GM19455 (cell line): Measurements from ENCODE around the gene MYLK3.
A peak's percentile ranks its signal among the peaks of the same experiment; 100 is the strongest.
"Not testable (repeated sequence)": the region's sequence is repeated elsewhere in the genome, so short reads cannot be mapped to it uniquely, and the experiment has no call there.

Source experiments
- ATAC-seq: cut with Tn5 transposase; IDR thresholded peaks from one replicate; pipeline ENCODE4 v1.9.1; 2021; ENCODE audit not compliant: unreplicated experiment

Gene MYLK3

GRCh38 chr16:46747777-46748651 is at the start of gene MYLK3:
Gene MYLK3, minus strand, starts transcription at chr16:46748344. Its CDS starts 151 bp downstream, at chr16:46748193.
- ATAC-seq: no peak

DNA sequence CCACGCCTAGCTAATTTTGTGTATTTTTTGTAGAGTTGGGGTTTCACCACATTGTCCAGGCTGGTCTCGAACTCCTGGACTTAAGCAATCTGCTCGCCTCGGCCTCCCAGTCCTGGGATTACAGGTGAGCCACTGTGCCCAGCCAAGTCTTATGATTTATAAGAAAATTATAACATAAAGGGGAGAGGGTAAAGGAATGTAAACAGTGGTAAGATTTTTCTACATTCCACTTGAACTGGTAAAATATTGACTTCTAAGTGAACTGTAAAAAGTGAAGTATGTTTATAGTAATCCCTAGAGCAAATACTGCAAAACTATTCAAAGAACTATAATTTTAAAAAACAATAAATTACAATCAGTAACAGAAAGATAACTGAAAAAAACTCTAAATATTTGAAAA is 49.4 kb upstream of the MYLK3 start:
- ATAC-seq: no peak

GRCh38 chr16:46796764-46797269 is 48.7 kb upstream of the MYLK3 start:
- ATAC-seq: no peak

DNA sequence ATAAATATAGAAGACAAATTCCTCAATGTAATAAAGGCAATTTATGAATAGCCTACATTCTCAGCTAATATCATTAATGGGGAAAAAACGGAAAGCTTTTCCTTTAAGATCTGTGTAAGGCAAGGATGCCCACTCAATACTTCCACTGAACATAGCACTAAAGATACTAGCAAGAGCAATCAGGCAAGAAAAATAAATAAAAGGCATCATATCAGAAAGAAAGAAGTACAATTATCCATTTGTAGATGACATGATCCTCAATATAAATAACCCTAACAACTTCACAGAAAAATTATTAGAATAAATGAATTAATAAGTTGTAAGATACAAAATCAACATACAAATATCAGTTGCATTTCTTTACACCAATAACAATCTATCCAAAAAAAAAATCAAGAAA is 45.7 kb upstream of the MYLK3 start:
- no peak for ATAC-seq

DNA sequence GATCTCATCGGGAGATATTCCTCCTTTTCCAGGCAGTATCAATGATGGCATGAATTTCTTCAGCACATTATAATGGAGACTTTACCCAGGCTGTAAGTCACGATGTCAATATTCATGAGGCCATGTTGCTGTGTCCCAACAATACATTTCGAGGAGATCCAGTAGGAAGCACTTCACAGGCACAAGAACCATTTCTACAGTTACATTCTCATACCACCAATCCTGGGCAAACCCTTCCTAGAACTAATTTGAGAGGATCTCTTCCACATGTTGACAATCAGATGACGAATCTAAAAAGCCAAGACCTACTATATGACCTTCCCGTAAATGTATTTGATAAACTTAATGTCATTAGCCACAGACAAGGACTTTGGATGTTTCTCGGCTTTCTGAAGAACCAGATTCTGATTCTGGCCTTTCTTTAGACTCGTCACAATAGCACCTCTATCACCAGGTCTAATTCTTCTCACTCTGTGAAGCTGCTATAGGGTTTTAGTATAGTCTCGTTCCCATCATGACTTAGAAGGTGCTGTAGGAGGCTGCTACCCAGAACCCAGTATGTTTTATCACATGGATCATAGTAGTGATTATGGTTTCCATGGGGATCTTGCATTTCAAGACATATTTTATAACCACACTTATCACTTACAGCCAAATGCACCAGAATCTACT is 42.6 kb upstream of the MYLK3 start:
- ATAC-seq: no peak

DNA sequence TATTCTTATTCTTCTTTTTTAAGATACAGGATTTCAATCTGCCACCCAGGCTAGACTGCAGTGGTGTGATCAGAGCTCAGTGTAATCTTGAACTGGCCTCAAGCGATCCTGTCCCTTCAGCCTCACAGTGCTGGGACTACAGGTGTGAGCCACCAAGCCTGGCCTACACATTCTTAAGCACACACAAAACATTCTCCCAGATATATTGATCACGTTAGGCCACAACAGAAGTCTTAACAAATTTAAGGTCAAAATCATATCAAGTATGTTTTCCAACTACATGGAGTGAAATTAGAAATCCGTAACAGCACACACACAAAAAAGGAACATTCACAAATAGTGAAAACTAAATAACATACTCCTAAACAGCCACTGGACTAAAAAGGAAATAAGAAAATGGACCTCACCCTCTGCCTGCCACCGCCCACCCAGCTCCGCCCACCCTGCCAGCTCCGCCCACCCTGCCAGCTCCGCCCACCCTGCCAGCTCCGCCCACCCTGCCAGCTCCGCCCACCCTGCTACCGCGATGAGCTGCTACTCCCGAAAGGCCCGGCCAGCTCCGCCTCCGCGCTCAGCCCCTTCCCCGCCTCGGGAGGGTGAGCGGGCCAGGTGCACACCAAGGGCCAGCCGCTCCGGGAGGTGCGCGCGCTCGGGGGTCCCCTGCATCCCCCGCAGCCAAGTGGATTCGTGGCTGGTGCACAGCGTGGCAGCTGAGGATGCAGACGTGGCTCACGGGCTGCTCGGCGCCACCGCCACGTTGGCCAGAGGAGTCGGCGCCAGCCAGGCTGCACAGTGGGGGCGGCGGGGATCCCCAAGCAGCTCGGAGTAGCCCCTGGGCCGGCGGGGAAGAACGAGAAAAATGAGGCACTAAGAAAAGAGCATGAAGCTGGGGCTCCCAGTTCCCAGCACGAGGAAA is 41.6 kb upstream of the MYLK3 start:
- ATAC-seq: peak; percentile 85

- ATAC-seq: no peak
Measured at GRCh38 chr16:46788891-46789474, 40.8 kb upstream of the MYLK3 start.

DNA sequence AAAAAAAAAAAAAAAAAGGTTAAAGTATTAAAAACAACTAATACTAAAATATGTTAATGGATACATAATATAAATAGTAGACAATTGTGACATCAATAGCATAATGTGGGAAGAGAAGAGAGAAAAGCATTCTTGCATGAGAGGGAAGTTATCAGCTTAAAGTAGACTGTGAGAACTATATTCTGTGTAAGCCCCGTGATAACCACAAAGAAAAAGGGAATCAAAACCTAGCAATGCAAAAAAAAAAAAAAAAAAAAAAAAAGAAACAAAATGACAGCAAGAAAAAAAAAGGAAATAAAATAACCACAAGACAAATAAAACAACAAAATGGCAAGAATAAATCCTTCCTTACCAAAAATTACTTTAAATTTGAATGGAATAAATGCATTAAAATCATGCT is 39.8 kb upstream of the MYLK3 start:
- no peak for ATAC-seq

GRCh38 chr16:46785076-46785845 is 37.1 kb upstream of the MYLK3 start:
- ATAC-seq: no peak

DNA sequence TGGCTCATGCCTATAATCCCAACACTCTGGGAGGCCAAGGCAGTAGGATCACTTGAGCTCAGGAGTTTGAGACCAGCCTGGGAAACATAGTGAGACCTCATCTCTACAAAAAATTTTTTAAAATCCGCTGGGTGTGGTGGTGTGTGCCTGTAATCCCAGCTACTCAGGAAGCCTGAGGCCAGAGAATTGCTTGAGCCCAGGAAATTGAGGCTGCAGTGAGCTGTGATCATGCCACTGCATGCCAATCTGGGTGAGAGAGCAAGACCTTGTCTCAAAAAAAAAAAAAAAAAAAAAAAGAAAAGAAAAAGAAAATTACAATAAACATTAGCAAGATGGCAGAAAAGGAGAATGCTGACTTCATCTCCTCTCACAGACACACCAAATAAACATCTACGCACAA is 36.4 kb upstream of the MYLK3 start:
- not testable (repeated sequence) for ATAC-seq

DNA sequence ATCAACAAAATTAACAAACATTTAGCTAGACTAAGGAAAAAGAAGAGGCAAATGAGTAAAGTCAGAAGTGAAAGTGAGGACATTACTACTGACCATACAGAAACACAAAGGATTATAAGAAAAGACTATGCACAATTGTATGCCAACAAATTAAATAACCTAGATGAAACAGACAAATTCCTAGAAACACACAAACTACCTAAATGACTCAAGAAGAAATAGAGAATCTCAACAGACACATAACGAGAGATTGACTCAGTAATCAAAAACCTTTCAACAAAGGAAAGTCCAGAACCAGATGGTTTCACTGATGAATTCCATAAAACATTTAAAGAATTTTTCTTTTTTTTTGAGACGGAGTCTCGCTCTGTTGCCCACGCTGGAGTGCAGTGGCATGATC is 35.7 kb upstream of the MYLK3 start:
- no peak for ATAC-seq

GRCh38 chr16:46782320-46782719 is 34.2 kb upstream of the MYLK3 start:
- no peak for ATAC-seq

GRCh38 chr16:46777804-46778203 is 29.7 kb upstream of the MYLK3 start:
- ATAC-seq: no peak

DNA sequence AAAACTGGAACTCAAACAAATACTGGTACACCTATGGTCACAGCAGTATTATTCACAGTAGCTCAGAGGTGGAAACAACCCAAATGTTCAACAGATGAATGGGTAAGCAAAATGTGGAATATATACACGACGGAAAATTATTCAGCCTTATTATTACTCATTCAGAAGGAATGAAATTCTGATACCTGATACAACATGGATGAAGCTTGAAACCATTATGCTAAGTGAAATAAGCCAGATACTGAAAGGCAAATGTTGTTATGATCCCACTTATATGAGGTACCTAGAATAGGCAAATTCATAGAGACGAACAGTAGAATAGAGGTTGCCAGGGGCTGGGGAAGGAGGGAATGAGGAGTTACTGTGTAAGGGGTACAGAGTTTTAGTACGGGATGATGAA is 27.1 kb upstream of the MYLK3 start:
- peak; percentile 16 for ATAC-seq

DNA sequence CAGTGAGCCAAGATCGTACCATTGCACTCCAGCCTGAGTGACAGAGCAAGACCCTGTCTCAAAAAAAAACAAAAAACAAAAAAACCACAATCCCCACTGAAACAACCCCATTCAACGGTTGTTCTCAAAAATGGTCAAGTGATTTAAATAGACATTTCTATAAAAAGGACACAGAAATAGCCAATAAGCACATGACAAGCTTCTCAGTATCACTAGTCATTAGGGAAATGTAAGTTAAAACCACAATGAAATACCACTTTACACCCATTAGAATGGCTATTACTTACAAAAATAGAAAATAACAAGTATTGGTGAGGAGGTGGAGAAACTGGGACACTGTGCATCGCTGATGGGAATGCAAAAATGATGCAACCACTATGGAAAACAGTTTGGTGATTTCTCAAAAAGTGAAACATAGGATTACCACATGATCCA is 26.6 kb upstream of the MYLK3 start:
- peak; percentile 63 for ATAC-seq

DNA sequence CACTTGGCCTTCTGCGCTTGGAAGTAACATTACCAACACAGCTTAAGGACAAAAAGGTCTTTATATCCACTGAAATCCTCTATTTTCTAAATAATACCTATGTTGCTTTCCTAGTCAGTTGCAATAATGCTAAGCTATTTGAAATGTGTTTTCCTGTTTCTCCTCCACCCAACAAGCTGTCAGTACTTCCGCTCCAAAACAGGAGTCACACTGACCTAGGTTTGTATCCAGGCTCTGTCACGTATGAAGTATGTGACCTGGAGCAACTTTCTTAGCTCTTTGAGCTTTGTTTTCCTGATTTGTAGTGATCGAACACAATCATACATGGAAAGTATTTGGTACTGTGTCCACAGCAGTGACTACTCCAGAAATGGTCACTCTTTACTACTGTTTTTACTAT is 24.3 kb upstream of the MYLK3 start:
- ATAC-seq: no peak

- ATAC-seq: no peak
Measured at GRCh38 chr16:46768809-46769208, 20.7 kb upstream of the MYLK3 start.

DNA sequence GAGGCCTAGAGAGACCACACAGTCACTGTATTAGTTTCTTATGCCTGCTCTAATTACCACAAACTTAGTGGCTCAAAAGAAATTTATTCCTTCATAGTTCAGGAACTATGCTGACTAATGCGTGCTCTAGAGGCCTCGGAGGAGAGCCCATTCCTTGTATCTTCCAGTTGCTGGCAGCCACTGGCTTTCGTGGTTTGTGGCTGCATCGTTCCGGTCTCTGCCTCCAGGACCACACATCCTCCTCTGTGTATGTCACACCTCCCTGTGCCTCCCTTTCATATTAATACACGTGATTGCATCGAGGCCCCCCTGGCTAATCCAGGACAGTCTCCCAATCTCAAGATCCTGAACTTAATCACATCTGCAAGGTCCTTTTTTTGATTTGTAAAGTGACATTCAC is 16.9 kb upstream of the MYLK3 start:
- no peak for ATAC-seq

DNA sequence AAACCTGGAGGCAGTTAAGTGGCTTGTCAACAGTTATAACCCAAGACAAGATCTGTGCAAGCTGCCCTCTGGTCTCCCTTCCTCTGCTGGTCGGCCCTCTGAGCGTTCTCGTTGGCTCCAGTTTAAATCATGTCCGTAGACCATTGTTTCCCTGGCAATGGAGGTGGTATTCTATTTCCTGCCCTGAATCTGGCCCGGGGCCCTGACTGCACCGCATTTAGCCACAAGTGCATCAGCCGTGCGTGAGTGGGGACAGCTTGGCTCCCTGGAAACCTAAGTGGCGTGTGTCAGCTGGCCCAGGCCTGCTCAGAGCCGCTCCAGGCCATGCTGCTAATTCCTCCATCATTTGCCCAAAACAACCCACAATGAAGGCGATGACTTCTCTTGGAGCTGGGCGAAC is 15.0 kb upstream of the MYLK3 start:
- ATAC-seq: no peak

- no peak for ATAC-seq
Measured at GRCh38 chr16:46762583-46762982, 14.4 kb upstream of the MYLK3 start.
